HepG2 (cell line): ENCODE results near the gene NPDC1. TPM values are rescaled to one million over a fixed set of nuclear protein-coding genes. Genes with fewer than 3 reads are reported as not detected.

Source experiments
- ATAC-seq: fragments of 200-7000 bp; cut with Tn5 transposase; 3 replicates; pipeline ENCODE4 v1.9.1; 2020; ENCODE audit warnings: mild to moderate bottlenecking, moderate library complexity
- BruUV-seq: library from RNA; stranded (reverse); fragments of 400-500 nt; replicated peaks from 2 replicates; lab custom pipeline; 2021; lab: Mats Ljungman, UMichigan
- CTCF ChIA-PET: fragments of 300-600 bp; formaldehyde crosslinking; extraction: SDS; loops from one replicate; lab custom pipeline; 2021; ENCODE audit warnings: low total read pairs, inconsistent platforms, low intra/inter-chr PET ratio; lab: Yijun Ruan, JAX
- POLR2A ChIA-PET: fragments of 350-600 bp; sonication (Branson Sonifier 250); formaldehyde crosslinking; loops from one replicate; lab custom pipeline; 2020; ENCODE audit warnings: antibody characterized with exemption, inconsistent platforms; lab: Yijun Ruan, JAX
- DNase-seq: peaks from one replicate; pipeline ENCODE4 v3.0.0-alpha.2; 2015; ENCODE audit warnings: low spot score
- FAIRE-seq: peaks from 3 replicates; lab custom pipeline; 2011; peaks lifted over from hg19 to GRCh38; lab: Jason Lieb, UNC
- H2AFZ ChIP-seq: one replicate; pipeline ENCODE4 v1.6.1; 2011; ENCODE audit warnings: low read length, inconsistent platforms
- H3K27ac ChIP-seq: fragments of 300-600 bp; 3 replicates; pipeline ENCODE4 v1.8.0; 2011; ENCODE audit warnings: mixed run types, mild to moderate bottlenecking, mixed read lengths, low read length, inconsistent platforms; ENCODE audit not compliant: insufficient read depth; ENCODE audit errors: extremely low read length
- H3K27me3 ChIP-seq, 2 experiments: fragments of 200-600 bp in 1 of 2; 2 replicates in 1 of 2; 3 replicates in 1 of 2; pipeline versions ENCODE4 v1.6.0 to v1.8.0; 2011; ENCODE audit warnings: low read length in 2 of 2, mild to moderate bottlenecking in 2 of 2, moderate library complexity in 2 of 2, inconsistent platforms in 1 of 2; ENCODE audit not compliant: insufficient read depth in 2 of 2, control insufficient read depth in 1 of 2
- H3K36me3 ChIP-seq, 2 experiments: fragments of 200-600 bp in 1 of 2; replicated peaks in 1 of 2; 2 replicates in 1 of 2; 3 replicates in 1 of 2; pipeline versions ENCODE4 v1.5.1 to v1.8.0; 2011; ENCODE audit warnings: low read length in 2 of 2, inconsistent platforms in 1 of 2; ENCODE audit not compliant: insufficient read depth in 2 of 2, control insufficient read depth in 1 of 2
- H3K4me1 ChIP-seq: 2 replicates; pipeline ENCODE4 v1.5.1; 2012; ENCODE audit warnings: low read length, inconsistent platforms; ENCODE audit not compliant: insufficient read depth
- H3K4me2 ChIP-seq: 2 replicates; pipeline ENCODE4 v1.6.0; 2011; ENCODE audit warnings: low read depth, low read length, inconsistent platforms
- H3K4me3 ChIP-seq, 3 experiments: fragments of 200-600 bp in 1 of 3; sonication (generic), shearing (Covaris generic) in 1 of 3; replicated peaks in 1 of 3; 2 replicates each; pipeline ENCODE4 v1.5.1; 2011 to 2016; ENCODE audit warnings: low read length in 3 of 3, inconsistent platforms in 2 of 3, low read depth in 2 of 3, mild to moderate bottlenecking in 2 of 3, control low read depth in 1 of 3, mixed read lengths in 1 of 3; ENCODE audit not compliant: insufficient read depth in 1 of 3
- H3K79me2 ChIP-seq: one replicate; pipeline ENCODE4 v1.6.1; 2011; ENCODE audit warnings: low read length, inconsistent platforms; ENCODE audit not compliant: insufficient read depth
- H3K9ac ChIP-seq: 2 replicates; pipeline ENCODE4 v1.6.0; 2011; ENCODE audit warnings: mild to moderate bottlenecking, low read depth, low read length, inconsistent platforms; ENCODE audit not compliant: insufficient read depth
- H3K9me3 ChIP-seq: 2 replicates; pipeline ENCODE4 v1.5.1; 2012; ENCODE audit warnings: mild to moderate bottlenecking, low read length
- H4K20me1 ChIP-seq: 2 replicates; pipeline ENCODE4 v1.6.0; 2011; ENCODE audit warnings: inconsistent platforms, mild to moderate bottlenecking, low read length, moderate library complexity; ENCODE audit not compliant: insufficient read depth
- AGO2 ChIP-seq: fragments of 200-400 bp; formaldehyde crosslinking; optimal IDR thresholded peaks from 2 replicates; pipeline ENCODE3; 2017; ENCODE audit warnings: mild to moderate bottlenecking, low read depth, low read length, moderate library complexity
- MEIS2 ChIP-seq: sonication (generic); formaldehyde crosslinking; IDR thresholded peaks from 2 replicates; pipeline ENCODE4 v1.9.0; 2021; ENCODE audit warnings: mild to moderate bottlenecking, missing genetic modification reagents
- MIER2 ChIP-seq: IDR thresholded peaks from 2 replicates; pipeline ENCODE4 v1.6.1; 2016; ENCODE audit warnings: missing biosample characterization, missing genetic modification reagents
- RBFOX2 ChIP-seq: fragments of 200-400 bp; formaldehyde crosslinking; IDR thresholded peaks from 2 replicates; pipeline ENCODE4 v1.6.1; 2017; ENCODE audit warnings: low read depth, mild to moderate bottlenecking, low read length
- SP5 ChIP-seq: IDR thresholded peaks from 2 replicates; pipeline ENCODE4 v1.6.1; 2016; ENCODE audit warnings: low read depth, borderline replicate concordance
- TMF1 ChIP-seq: sonication (generic); formaldehyde crosslinking; IDR thresholded peaks from 2 replicates; pipeline ENCODE4 v1.8.1; 2022; ENCODE audit warnings: low read depth, missing genetic modification reagents
- ZKSCAN5 ChIP-seq: sonication (generic); formaldehyde crosslinking; IDR thresholded peaks from 2 replicates; pipeline ENCODE4 v1.5.1; 2020; ENCODE audit warnings: mild to moderate bottlenecking, missing genetic modification reagents
- ZKSCAN8 ChIP-seq: IDR thresholded peaks from 2 replicates; pipeline ENCODE4 v1.6.1; 2016; ENCODE audit warnings: borderline replicate concordance, missing genetic modification reagents, missing compliant biosample characterization
- WGBS: methylation state at CpG from one replicate; pipeline ENCODE4 v1.1.6; 2017; ENCODE audit warnings: low lambda C conversion rate; 5-methylcytosine and 5-hydroxymethylcytosine counted together
- in situ Hi-C: cut with HindIII; loops from 2 replicates; pipeline ENCODE4 v1.10.0; 2017; ENCODE audit warnings: low pct_unique_long_range_greater_than_20kb; ENCODE audit not compliant: extremely low pct_ligation_motif_present
- intact Hi-C: fragments of 100-400 bp; cut with micrococcal nuclease; formaldehyde crosslinking; loops from one replicate; pipeline ENCODE4 v1.10.0; 2022; ENCODE audit not compliant: unreplicated experiment
- polyA plus RNA-seq, 8 experiments: library from polyadenylated mRNA; depleted of rRNA in 3 of 8; stranded (reverse) in 7 of 8; unstranded in 1 of 8; fragments of >200 nt; fragmentation: Illumina TruSeq in 4 of 8; extraction: Trizol in 4 of 8; gene quantifications; 2 replicates each; pipeline versions ENCODE4 v1.2.1 to v1.2.3, GENCODE V29; 2011 to 2016; ENCODE audit warnings: low read depth in 4 of 8, missing spikeins in 1 of 8, mixed read lengths in 1 of 8; ENCODE audit not compliant: insufficient read depth in 1 of 8
- total RNA-seq, 5 experiments: library from RNA; depleted of rRNA; stranded (reverse); fragments of >200 nt; fragmentation: Illumina TruSeq; extraction: Trizol; gene quantifications; 2 replicates each; pipeline ENCODE4 v1.2.3, GENCODE V29; 2016; ENCODE audit warnings: low read depth in 1 of 5
- TF ChIP-seq, protein P1 (sequence below): sonication (generic); formaldehyde crosslinking; IDR thresholded peaks from 2 replicates; pipeline ENCODE4 v1.9.0; 2021; ENCODE audit warnings: mild to moderate bottlenecking, missing genetic modification reagents
- TF ChIP-seq, protein P2 (sequence below): sonication (generic); formaldehyde crosslinking; IDR thresholded peaks from 2 replicates; pipeline ENCODE4 v1.9.0; 2022; ENCODE audit warnings: missing genetic modification reagents, mild to moderate bottlenecking, borderline replicate concordance

Gene NPDC1
- total and polyA plus RNA-seq, 2 of the 13 experiments (the other 11 are each of a cell fraction or from before 2014, with no cell fraction given), result 0.84 to 5.4 TPM

DNA sequence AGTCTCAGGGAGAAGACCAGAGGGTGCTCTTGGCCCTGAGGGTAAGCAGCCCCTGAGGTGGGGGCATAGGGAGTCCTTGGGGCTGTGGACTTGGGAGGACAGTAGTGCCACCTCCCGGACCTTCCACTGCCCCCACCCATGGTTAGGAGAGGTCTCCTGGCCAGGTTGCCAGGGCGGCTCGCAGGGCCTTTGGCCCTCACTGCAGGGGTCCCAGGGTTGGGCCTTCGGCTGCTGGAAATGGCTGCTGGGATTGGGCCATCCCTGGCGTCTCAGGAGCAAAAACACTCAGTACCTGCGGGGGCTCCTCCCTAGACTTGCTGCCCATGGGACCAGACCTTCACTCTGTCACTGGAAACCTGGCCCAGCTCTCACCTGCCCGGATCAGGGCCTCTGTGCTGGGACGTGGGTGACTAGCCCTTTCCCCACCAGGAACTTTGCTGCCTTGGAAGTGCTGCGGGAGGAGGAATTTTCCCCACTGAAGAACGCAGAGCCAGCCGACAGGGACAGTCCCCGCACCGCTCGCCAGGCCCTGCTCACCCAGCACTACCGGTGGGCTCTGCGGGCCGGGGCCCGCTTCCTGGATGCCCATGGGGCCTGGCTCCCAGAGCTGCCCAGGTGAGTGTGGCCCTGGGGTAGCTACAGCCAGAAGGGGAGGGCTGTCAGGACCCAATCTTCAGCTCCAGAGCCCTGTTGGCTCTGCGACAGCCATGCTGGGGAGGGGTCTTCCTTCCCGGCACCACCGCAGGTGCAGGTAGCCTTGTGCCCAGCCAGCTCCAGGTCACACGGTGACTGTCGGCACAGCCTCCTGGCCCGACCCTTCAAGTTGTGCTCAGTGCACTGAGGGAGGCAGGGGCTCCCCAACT, 34.5 kb upstream of the NPDC1 start:
- no TSS peak for BruUV-seq

DNA sequence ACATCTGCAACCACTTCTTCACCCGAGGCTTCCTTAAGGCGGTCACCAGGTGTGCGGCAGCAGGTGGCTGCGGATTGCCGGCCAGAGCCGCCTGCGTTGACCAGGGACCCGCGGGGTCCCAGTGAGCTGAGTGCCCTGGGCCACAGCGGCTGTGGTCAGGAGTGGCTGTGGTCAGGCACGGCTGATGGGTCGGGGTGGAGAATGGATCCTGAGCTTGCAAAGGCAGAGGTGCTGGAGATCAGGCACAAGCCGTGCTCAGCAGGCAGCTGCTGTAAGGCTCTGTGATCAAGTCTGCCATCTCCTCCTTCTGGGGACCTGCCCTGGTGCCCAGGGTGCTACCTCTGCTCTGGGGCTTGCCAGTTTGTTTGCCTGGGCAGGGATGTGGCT, 33.4 kb upstream of the NPDC1 start:
- Histone ChIP-seq H3K4me3 (no peak overlapping the region), H3K36me3 (peaks cover 9 to 16% of the 10 kb centered on the region in 2 experiments; a peak in 4 of 5 replicates), H3K27ac (no peak overlapping the region), H3K9me3 (no peaks in the 10 kb centered on the region), H3K79me2 (no peaks in the 10 kb centered on the region), H4K20me1 (no peaks in the 10 kb centered on the region), H3K4me1 (peaks cover 47% of the 10 kb centered on the region), H2AFZ (no peak overlapping the region), H3K9ac (no peak overlapping the region), H3K27me3 (no peaks in the 10 kb centered on the region), H3K4me2 (no peak overlapping the region)
- 98% methylated on average over 8 of the region's 13 CpGs for WGBS
- no peak for DNase-seq
- POLR2A ChIA-PET, result no interaction called here
- intact Hi-C loops (no loop called here), in situ Hi-C loops (no loop called here)
- FAIRE-seq, result no peak
- no peak for ATAC-seq
- no TSS peak for BruUV-seq
- CTCF ChIA-PET, result no interaction called here
- TF ChIP-seq, protein P1, sequence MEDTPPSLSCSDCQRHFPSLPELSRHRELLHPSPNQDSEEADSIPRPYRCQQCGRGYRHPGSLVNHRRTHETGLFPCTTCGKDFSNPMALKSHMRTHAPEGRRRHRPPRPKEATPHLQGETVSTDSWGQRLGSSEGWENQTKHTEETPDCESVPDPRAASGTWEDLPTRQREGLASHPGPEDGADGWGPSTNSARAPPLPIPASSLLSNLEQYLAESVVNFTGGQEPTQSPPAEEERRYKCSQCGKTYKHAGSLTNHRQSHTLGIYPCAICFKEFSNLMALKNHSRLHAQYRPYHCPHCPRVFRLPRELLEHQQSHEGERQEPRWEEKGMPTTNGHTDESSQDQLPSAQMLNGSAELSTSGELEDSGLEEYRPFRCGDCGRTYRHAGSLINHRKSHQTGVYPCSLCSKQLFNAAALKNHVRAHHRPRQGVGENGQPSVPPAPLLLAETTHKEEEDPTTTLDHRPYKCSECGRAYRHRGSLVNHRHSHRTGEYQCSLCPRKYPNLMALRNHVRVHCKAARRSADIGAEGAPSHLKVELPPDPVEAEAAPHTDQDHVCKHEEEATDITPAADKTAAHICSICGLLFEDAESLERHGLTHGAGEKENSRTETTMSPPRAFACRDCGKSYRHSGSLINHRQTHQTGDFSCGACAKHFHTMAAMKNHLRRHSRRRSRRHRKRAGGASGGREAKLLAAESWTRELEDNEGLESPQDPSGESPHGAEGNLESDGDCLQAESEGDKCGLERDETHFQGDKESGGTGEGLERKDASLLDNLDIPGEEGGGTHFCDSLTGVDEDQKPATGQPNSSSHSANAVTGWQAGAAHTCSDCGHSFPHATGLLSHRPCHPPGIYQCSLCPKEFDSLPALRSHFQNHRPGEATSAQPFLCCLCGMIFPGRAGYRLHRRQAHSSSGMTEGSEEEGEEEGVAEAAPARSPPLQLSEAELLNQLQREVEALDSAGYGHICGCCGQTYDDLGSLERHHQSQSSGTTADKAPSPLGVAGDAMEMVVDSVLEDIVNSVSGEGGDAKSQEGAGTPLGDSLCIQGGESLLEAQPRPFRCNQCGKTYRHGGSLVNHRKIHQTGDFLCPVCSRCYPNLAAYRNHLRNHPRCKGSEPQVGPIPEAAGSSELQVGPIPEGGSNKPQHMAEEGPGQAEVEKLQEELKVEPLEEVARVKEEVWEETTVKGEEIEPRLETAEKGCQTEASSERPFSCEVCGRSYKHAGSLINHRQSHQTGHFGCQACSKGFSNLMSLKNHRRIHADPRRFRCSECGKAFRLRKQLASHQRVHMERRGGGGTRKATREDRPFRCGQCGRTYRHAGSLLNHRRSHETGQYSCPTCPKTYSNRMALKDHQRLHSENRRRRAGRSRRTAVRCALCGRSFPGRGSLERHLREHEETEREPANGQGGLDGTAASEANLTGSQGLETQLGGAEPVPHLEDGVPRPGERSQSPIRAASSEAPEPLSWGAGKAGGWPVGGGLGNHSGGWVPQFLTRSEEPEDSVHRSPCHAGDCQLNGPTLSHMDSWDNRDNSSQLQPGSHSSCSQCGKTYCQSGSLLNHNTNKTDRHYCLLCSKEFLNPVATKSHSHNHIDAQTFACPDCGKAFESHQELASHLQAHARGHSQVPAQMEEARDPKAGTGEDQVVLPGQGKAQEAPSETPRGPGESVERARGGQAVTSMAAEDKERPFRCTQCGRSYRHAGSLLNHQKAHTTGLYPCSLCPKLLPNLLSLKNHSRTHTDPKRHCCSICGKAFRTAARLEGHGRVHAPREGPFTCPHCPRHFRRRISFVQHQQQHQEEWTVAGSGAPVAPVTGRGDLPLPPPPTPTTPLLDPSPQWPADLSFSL (CRISPR knock-in tag), result no peak
- TF ChIP-seq MEIS2 (CRISPR knock-in tag) (no peak), TMF1 (CRISPR knock-in tag) (no peak), SP5 (CRISPR knock-in tag) (no peak), MIER2 (no peak), ZKSCAN8 (CRISPR knock-in tag) (no peak)
- TF ChIP-seq, protein P2, sequence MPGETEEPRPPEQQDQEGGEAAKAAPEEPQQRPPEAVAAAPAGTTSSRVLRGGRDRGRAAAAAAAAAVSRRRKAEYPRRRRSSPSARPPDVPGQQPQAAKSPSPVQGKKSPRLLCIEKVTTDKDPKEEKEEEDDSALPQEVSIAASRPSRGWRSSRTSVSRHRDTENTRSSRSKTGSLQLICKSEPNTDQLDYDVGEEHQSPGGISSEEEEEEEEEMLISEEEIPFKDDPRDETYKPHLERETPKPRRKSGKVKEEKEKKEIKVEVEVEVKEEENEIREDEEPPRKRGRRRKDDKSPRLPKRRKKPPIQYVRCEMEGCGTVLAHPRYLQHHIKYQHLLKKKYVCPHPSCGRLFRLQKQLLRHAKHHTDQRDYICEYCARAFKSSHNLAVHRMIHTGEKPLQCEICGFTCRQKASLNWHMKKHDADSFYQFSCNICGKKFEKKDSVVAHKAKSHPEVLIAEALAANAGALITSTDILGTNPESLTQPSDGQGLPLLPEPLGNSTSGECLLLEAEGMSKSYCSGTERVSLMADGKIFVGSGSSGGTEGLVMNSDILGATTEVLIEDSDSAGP (CRISPR knock-in tag), result no peak

More for the DNA sequence above, 34.5 kb upstream of the NPDC1 start:
- H3K79me2 ChIP-seq, result no peaks in the 10 kb centered on the region
- intact Hi-C loops, result no loop called here
- no peak overlapping the region for H3K9ac ChIP-seq
- FAIRE-seq (no peak), ATAC-seq (no peak), DNase-seq (no peak)
- POLR2A ChIA-PET, result interaction anchor here (1.0 kb wide), 1 partner anchor 10 kb away, joined by 4 read pairs; the partner anchor contains the start of gene SAPCD2
- H4K20me1 ChIP-seq, result no peaks in the 10 kb centered on the region
- peaks cover 47% of the 10 kb centered on the region for H3K4me1 ChIP-seq
- H2AFZ ChIP-seq, result no peak overlapping the region
- H3K36me3 ChIP-seq, result peaks cover 9 to 16% of the 10 kb centered on the region in 2 experiments; a peak in 4 of 5 replicates
- no peak overlapping the region for H3K4me3 ChIP-seq
- H3K9me3 ChIP-seq, result no peaks in the 10 kb centered on the region
- 86% methylated on average over 6 of the region's 24 CpGs for WGBS
- H3K4me2 ChIP-seq, result no peak overlapping the region
- TF ChIP-seq ZKSCAN5 (CRISPR knock-in tag) (no peak), AGO2 (peak; percentile 36), RBFOX2 (0 out of 2 replicates have a peak, but pooled peaks have one; percentile 23)
- CTCF ChIA-PET, result no interaction called here
- H3K27ac ChIP-seq, result no peak overlapping the region
- in situ Hi-C loops, result no loop called here
- no peaks in the 10 kb centered on the region for H3K27me3 ChIP-seq
